Measurements from ENCODE around the gene RABGAP1L. TPM values are rescaled to one million over a fixed set of nuclear protein-coding genes. Genes with fewer than 3 reads are reported as not detected.

The RABGAP1L gene
- total and polyA plus RNA-seq, 2 donors from 2014 or later, result 16.2 to 48.5 TPM

- Histone ChIP-seq H3K4me3 (ENCODE audit: low read length in 3 of 3) (no peak overlapping the region), H3K4me1 (ENCODE audit: control insufficient read depth in 2 of 3, insufficient read depth in 2 of 3, low read depth in 1 of 3, low read length in 3 of 3) (no peaks in the 10 kb centered on the region), H3K36me3 (ENCODE audit: control insufficient read depth in 2 of 3, insufficient read depth in 3 of 3, low read length in 3 of 3) (no peaks in the 10 kb centered on the region), H3K9me3 (ENCODE audit: control insufficient read depth in 2 of 3, insufficient read depth in 1 of 3, low read length in 3 of 3) (peaks cover 0 to 8% (median 0%) of the 10 kb centered on the region in 3 donors), H3K9ac (ENCODE audit: low read length in 3 of 3) (no peak overlapping the region), H3K27ac (ENCODE audit: low read depth in 2 of 2, low read length in 2 of 2) (no peak overlapping the region), H3K27me3 (ENCODE audit: control insufficient read depth, insufficient read depth, low read length) (no peaks in the 10 kb centered on the region)
- intact Hi-C loops (cut with DNase I), result no loop called here
- DNase-seq (no peak), FAIRE-seq (no peak)
- no peak for TF ChIP-seq CTCF (IDR thresholded peaks at IDR 0.05; ENCODE audit: borderline replicate concordance, extremely low read depth, insufficient read depth)
Measured at GRCh38 chr1:174660476-174660875, 501.2 kb downstream of the RABGAP1L start.

- Histone ChIP-seq H3K9ac (ENCODE audit: low read length in 3 of 3) (no peak overlapping the region), H3K4me1 (ENCODE audit: control insufficient read depth in 2 of 3, insufficient read depth in 2 of 3, low read depth in 1 of 3, low read length in 3 of 3) (no peaks in the 10 kb centered on the region), H3K27ac (ENCODE audit: low read depth in 2 of 2, low read length in 2 of 2) (no peak overlapping the region), H3K9me3 (ENCODE audit: control insufficient read depth in 2 of 3, insufficient read depth in 1 of 3, low read length in 3 of 3) (no peaks in the 10 kb centered on the region), H3K27me3 (ENCODE audit: control insufficient read depth, insufficient read depth, low read length) (no peaks in the 10 kb centered on the region), H3K4me3 (ENCODE audit: low read length in 3 of 3) (no peak overlapping the region), H3K36me3 (ENCODE audit: control insufficient read depth in 2 of 3, insufficient read depth in 3 of 3, low read length in 3 of 3) (no peaks in the 10 kb centered on the region)
- intact Hi-C loops (cut with DNase I), result no loop called here
- FAIRE-seq (no peak), DNase-seq (no peak)
- no peak for TF ChIP-seq CTCF (IDR thresholded peaks at IDR 0.05; ENCODE audit: borderline replicate concordance, extremely low read depth, insufficient read depth)
Measured at GRCh38 chr1:174663358-174663757, 504.0 kb downstream of the RABGAP1L start.

- no peaks in the 10 kb centered on the region for H3K4me1 ChIP-seq (ENCODE audit: control insufficient read depth in 2 of 3, insufficient read depth in 2 of 3, low read depth in 1 of 3, low read length in 3 of 3)
- TF ChIP-seq CTCF (IDR thresholded peaks at IDR 0.05; ENCODE audit: borderline replicate concordance, extremely low read depth, insufficient read depth), result no peak
- no peak overlapping the region for H3K4me3 ChIP-seq (ENCODE audit: low read length in 3 of 3)
- no peaks in the 10 kb centered on the region for H3K27me3 ChIP-seq (ENCODE audit: control insufficient read depth, insufficient read depth, low read length)
- no peak overlapping the region for H3K9ac ChIP-seq (ENCODE audit: low read length in 3 of 3)
- no peaks in the 10 kb centered on the region for H3K36me3 ChIP-seq (ENCODE audit: control insufficient read depth in 2 of 3, insufficient read depth in 3 of 3, low read length in 3 of 3)
- no peak for DNase-seq
- FAIRE-seq, result no peak
- H3K27ac ChIP-seq (ENCODE audit: low read depth in 2 of 2, low read length in 2 of 2), result no peak overlapping the region
- intact Hi-C loops (cut with DNase I), result no loop called here
- H3K9me3 ChIP-seq (ENCODE audit: control insufficient read depth in 2 of 3, insufficient read depth in 1 of 3, low read length in 3 of 3), result peaks cover 0 to 10% (median 3%) of the 10 kb centered on the region in 3 donors
Measured at GRCh38 chr1:174666248-174666647, 506.9 kb downstream of the RABGAP1L start.

GRCh38 chr1:174671826-174672225, 512.5 kb downstream of the RABGAP1L start:
- intact Hi-C loops (cut with DNase I), result no loop called here
- FAIRE-seq, result no peak

More at GRCh38 chr1:174671826-174672225, 512.5 kb downstream of the RABGAP1L start:
- Histone ChIP-seq H3K4me1 (ENCODE audit: control insufficient read depth in 2 of 3, insufficient read depth in 2 of 3, low read depth in 1 of 3, low read length in 3 of 3) (no peaks in the 10 kb centered on the region), H3K4me3 (ENCODE audit: low read length in 3 of 3) (no peak overlapping the region), H3K9ac (ENCODE audit: low read length in 3 of 3) (no peak overlapping the region), H3K36me3 (ENCODE audit: control insufficient read depth in 2 of 3, insufficient read depth in 3 of 3, low read length in 3 of 3) (no peaks in the 10 kb centered on the region), H3K27ac (ENCODE audit: low read depth in 2 of 2, low read length in 2 of 2) (no peak overlapping the region), H3K27me3 (ENCODE audit: control insufficient read depth, insufficient read depth, low read length) (no peaks in the 10 kb centered on the region), H3K9me3 (ENCODE audit: control insufficient read depth in 2 of 3, insufficient read depth in 1 of 3, low read length in 3 of 3) (peaks cover 0 to 10% (median 3%) of the 10 kb centered on the region in 3 donors)
- no peak for TF ChIP-seq CTCF (IDR thresholded peaks at IDR 0.05; ENCODE audit: borderline replicate concordance, extremely low read depth, insufficient read depth)
- DNase-seq, result no peak
